ENCODE measurements around the gene GPR176.

GPR176 gene

DNA sequence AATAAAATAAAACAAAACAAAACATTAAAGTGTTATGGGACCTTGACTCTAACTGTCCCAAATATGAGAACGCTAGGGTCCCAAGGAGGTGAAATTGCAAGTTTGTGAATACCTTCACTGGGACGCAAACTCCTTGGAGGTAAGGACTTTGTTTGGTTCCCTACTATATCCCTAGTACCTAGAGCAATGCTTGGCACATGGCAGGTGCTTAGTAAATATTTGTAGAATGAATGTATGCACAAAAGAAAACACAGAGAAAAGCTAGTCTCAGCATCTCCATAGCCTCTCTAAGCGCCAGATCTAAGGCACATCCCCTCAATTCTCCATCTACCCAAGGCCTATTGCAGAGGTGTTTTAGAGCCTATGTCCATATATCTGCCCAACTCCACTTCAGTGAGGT, 30.5 kb downstream of the GPR176 start:
- TF ChIP-seq ZFX (IDR thresholded peaks at IDR 0.05): no peak
- TF ChIP-seq CTCF (conservative IDR thresholded peaks at IDR 0.05): no peak
- H3K27ac ChIP-seq: no peak overlapping the region

DNA sequence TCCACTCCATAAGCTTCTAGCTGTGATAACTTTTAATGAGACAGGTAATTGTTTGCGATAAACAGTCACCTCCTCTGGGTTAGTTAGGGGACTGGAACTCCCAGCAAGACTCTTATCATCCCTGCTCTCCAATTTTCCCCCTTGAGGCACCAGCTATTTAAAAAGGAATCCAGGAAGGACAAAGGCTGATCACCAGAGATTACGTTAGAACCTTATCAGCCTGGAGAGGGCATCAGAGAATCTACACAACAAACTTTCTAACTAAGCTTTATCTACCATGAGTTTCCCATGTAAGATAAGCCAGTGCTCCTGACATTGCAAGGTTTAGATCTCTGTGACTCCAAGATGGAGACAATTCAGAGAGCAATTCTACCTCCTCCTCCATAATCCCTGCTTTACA, 31.3 kb downstream of the GPR176 start:
- H3K27ac ChIP-seq: peak overlapping the region; percentile 73
- TF ChIP-seq CTCF (conservative IDR thresholded peaks at IDR 0.05) (no peak), ZFX (IDR thresholded peaks at IDR 0.05) (no peak)

- TF ChIP-seq ZFX (IDR thresholded peaks at IDR 0.05) (no peak), CTCF (conservative IDR thresholded peaks at IDR 0.05) (no peak)
Observed at GRCh38 chr15:39888243-39888642, 31.8 kb downstream of the GPR176 start.

GRCh38 chr15:39887832-39888231, 32.2 kb downstream of the GPR176 start:
- no peak for TF ChIP-seq ZFX (IDR thresholded peaks at IDR 0.05)
- TF ChIP-seq CTCF (conservative IDR thresholded peaks at IDR 0.05): peak; percentile 80
- H3K27ac ChIP-seq: peak overlapping the region; percentile 73

More at GRCh38 chr15:39888243-39888642, 31.8 kb downstream of the GPR176 start:
- H3K27ac ChIP-seq: peak overlapping the region; percentile 73

GRCh38 chr15:39887211-39887610, 32.9 kb downstream of the GPR176 start:
- no peak overlapping the region for H3K27ac ChIP-seq

GRCh38 chr15:39886418-39886817, 33.6 kb downstream of the GPR176 start:
- H3K27ac ChIP-seq: no peak overlapping the region

More at GRCh38 chr15:39887211-39887610, 32.9 kb downstream of the GPR176 start:
- TF ChIP-seq CTCF (conservative IDR thresholded peaks at IDR 0.05): no peak
- TF ChIP-seq ZFX (IDR thresholded peaks at IDR 0.05): no peak

More at GRCh38 chr15:39886418-39886817, 33.6 kb downstream of the GPR176 start:
- TF ChIP-seq CTCF (conservative IDR thresholded peaks at IDR 0.05) (no peak), ZFX (IDR thresholded peaks at IDR 0.05) (no peak)
